Frontal cortex (tissue), 4 donors: Measurements from ENCODE around the gene TMEM98. TPM values are rescaled to one million over a fixed set of nuclear protein-coding genes. Genes with fewer than 3 reads are reported as not detected.
"Not testable (repeated sequence)": the region's sequence is repeated elsewhere in the genome, so short reads cannot be mapped to it uniquely, and the experiment has no call there.

Experiments used
- DNase-seq, 2 donors: peaks; one replicate each; pipeline ENCODE4 v3.0.0; 2012; ENCODE audit warnings: low spot score in 2 of 2
- FAIRE-seq: peaks from 2 replicates; lab custom pipeline; 2012; peaks lifted over from hg19 to GRCh38; lab: Jason Lieb, UNC
- total RNA-seq: library from RNA; depleted of rRNA; stranded (reverse); fragments of >200 nt; gene quantifications from one replicate; pipeline ENCODE4 v1.2.3, GENCODE V29; 2014
- donor health status: control.
- donor health status: control.
- donor health status: control.

Gene TMEM98
- total RNA-seq, 1 donor from 2014 or later, result 37.9 TPM

DNA sequence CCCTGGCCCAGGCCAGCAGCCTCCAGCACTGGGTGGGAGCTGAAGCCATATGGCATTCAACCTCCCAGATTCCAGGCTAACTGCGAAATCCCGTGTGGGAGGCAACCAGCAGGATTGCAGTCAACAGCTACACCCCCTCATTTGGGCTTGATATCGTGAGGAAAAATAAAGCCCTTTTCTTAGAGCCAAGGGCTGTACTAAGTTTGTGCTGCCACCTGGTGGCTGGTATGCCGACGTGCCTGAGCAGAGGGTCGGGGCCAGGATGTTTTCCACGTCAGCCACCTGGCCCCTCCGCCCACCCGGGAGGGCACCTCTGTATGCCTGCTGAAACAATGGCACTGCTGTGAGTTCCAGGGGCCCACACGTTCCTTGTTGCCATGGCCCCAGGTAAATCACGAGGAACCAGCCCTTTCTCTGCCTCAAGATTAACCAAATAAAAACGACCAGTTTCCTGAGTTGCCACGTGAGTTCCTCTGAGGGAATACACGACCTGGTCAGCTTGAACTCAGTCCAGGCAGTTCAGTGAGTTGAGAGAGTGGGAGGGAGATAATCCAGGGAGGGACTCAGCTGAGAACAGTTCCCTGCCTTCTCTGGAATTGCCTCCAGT is 9.0 kb downstream of the TMEM98 start:
- no peak for FAIRE-seq
- DNase-seq, result peak; percentile 43 to 55

DNA sequence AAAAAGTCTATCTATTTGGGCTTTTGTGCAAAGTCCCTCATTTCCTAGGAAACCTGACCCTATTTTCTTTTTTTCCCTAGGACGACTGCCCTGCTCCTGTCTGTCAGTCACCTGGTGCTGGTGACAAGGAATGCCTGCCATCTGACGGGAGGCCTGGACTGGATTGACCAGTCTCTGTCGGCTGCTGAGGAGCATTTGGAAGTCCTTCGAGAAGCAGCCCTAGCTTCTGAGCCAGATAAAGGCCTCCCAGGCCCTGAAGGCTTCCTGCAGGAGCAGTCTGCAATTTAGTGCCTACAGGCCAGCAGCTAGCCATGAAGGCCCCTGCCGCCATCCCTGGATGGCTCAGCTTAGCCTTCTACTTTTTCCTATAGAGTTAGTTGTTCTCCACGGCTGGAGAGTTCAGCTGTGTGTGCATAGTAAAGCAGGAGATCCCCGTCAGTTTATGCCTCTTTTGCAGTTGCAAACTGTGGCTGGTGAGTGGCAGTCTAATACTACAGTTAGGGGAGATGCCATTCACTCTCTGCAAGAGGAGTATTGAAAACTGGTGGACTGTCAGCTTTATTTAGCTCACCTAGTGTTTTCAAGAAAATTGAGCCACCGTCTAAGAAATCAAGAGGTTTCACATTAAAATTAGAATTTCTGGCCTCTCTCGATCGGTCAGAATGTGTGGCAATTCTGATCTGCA is 12.9 kb downstream of the TMEM98 start:
- DNase-seq (no peak), FAIRE-seq (no peak)

DNA sequence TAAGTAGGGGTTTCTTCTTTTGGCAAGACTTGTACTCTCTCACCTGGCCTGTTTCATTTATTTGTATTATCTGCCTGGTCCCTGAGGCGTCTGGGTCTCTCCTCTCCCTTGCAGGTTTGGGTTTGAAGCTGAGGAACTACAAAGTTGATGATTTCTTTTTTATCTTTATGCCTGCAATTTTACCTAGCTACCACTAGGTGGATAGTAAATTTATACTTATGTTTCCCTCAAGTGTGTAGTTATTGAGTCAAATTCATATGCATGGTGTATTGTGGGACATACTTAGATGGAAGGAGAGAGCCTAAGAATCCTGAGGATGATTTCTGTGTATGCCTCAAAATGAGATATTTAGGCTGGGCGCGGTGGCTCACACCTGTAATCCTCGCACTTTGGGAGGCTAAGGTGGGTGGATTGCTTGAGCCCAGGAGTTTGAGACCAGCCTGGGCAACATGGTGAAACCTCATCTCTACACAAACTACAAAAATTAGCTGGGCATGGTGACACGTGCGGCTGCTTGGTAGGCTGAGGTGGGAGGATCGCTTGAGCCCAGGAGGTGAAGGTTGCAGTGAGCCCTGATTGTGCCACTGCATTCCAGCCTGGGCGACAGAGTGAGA is 13.6 kb downstream of the TMEM98 start:
- no peak for DNase-seq
- FAIRE-seq, result no peak

DNA sequence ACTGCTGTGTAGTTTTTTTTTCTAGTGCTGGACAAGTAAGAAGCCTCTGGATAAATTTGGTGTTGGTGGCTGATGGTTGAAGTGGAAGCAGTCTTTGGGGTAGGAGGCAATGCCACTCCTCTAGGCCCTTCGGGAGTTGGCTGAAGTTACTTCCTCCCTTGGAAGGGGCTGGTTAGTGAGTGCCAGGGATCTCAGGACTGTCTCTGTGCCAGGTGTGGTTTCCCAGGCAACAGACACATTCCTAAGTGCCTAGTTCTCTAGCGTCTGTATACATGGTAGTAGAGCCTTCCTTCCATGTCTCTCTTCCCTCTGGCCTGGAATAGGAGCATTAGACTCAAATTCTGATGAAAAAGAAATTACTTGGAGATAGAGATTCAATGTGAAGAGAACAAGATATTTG is 15.3 kb downstream of the TMEM98 start:
- DNase-seq (no peak), FAIRE-seq (no peak)

DNA sequence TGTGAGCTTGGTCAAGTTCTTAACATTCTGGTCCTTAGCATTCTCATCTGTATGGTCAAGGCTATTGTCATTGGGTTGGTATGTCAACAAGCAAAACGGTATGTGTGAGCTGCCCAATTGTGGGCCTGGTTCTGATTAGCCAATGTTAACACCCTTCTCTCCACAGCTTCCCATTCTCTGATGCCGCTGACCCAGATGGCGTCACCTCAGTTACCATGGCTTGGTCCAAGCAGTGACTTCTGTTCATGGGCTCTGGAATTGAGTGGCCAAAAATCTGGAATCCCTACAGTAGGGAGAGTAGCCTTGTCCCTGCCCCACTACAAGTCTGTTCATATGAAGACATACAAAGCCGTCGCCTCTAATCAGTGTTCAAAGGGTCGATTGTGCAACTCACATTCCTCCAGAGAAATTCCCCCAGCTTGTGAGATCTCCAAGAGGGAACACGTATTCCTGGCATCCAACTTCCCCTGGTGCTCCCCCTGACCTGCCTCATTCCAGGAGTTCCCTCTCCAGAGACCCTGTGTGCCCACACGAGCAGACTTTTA is 15.8 kb downstream of the TMEM98 start:
- DNase-seq (no peak), FAIRE-seq (no peak)

DNA sequence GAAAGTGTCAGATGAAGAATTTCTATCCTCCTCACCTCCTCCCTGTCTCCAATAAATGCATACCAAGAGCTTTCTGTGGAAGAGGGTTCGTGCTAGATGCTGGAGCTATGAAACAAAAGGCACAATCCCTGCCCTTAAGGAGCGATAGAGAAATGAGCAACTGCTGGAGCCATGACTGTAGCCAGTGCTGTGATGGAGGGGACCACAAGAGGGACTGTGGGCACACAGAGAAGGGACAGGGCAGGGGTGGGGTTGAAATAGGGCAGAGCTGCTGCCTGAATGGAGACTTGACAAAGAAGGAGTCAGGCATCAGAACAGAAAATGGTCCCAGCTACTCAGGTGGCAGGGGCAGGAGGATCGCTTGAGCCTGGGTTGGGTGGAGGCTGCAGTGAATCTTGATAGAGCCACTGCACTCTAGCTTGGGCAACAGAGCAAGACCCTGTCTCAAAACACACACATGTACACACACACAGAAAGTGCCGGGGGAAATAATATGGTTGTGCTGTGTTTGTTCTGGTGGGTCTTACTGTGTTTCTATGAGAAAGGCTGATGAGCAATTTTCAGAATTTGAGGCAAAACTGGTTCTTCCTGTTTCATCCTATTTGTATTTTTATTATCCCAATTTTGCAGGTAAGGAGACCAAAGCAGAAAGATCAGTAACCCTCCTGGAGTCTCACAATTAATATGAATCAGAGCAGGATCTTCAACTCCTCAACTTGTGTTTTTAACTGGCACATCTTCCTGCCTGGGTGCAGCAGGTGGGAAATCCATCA is 16.5 kb downstream of the TMEM98 start:
- no peak for DNase-seq
- no peak for FAIRE-seq

DNA sequence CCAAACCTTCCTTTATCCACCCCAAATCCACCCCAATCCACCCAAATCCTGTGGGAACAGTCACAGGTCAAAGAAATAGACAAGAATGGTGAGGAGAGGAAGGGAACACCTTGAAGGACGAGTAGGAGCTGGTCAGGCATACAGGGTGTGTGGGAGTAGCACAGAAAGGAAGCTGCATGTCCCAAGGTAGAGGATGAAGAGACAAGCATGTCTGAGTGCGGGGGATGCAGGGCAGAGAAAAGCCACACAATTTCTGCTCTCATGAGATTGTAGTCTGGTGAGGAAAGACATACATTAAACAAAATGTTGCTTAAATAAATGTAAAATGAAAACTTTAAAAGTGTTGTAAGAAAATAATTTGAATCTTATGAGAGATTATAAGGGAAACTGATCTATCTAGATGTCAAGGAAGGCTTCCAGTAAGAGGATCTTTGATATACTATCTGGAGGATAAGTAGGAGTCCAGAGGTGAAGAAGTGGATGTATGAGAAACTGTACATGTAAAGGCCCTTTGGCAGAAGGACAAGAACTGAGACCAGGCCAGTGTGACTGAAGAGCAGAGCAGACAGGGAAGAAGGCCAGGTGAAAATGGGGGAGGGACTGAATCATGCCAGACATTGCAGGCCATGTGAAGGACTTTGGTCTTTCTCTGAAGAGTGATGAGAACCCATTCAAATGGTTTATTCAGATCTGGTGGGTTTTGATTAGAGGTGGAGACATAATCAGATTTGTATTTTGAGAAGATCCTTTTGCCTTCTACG is 18.6 kb downstream of the TMEM98 start:
- FAIRE-seq (no peak), DNase-seq (no peak)

DNA sequence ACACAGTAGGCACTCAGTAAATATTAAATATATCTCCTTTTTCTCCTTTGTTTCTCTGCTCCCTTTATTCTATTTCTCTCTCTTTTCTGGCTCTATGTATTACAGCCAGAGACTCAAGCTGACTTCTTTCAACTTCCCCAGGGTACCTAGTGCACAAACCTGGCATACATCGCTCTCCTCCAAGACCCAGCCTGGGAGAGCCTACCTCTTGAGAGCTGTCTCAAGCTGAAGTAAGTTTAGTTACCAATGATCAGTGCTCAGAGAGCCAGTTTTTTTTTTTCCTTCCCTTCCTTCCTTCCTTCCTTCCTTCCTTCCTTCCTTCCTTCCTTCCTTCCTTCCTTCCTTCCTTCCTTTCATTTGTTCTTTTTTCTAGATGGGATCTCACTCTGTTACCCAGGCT is 19.8 kb downstream of the TMEM98 start:
- FAIRE-seq (no peak), DNase-seq (no peak)

DNA sequence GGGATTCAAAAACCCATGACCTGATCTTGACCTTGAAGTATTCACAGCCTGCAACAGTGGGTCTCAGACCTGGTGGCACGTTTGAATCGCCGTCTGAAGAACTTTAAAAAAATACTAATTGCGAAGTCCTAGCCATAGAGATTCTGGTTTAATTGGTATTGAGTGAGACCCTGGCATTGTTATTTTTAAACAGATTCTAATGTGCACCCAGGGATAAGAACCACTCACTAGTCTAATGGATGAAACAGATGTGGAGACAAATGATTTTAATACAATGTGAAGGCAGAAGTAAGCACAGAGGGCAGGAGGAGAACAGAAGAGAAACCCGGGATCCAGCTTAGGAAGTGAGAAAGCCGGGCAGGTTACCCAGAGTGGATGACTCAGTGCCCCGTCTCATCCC is 21.2 kb downstream of the TMEM98 start:
- DNase-seq (no peak), FAIRE-seq (no peak)

DNA sequence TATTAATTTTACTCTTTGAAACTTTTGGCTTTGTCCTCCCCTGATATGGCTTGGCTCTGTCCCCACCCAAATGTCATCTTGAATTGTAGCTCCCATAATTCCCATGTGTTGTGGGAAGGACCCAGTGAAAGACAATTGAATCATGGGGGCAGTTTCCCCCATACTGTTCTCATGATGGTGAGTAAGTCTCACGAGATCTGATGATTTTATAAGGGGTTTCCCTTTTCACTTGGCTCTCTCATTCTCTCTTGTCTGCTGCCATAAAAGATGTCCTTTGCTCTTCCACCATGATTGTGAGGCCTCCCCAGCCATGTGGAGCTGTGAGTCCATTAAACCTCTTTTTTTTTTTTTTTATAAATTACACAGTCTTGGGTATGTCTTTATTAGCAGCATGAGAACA is 24.5 kb downstream of the TMEM98 start:
- not testable (repeated sequence) for DNase-seq, FAIRE-seq

DNA sequence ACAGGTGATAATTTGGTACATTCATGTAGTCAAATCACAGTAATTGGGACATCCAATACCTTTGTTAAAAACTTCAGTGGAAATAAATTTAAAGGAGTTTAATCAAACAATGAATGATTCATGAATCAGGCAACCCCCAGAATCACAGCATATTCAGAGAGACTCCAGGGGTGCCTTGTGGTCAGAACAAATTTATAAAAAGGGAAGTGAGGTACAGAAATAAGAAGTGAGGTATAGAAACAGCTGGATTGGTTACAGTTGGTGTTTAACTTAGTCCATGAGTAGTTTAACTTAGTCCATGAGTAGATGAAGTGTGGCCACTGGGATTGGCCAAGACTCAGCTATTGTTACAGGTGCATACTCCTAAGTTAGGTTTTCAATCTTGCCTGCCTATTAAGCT is 25.1 kb downstream of the TMEM98 start:
- FAIRE-seq, result no peak
- no peak for DNase-seq

DNA sequence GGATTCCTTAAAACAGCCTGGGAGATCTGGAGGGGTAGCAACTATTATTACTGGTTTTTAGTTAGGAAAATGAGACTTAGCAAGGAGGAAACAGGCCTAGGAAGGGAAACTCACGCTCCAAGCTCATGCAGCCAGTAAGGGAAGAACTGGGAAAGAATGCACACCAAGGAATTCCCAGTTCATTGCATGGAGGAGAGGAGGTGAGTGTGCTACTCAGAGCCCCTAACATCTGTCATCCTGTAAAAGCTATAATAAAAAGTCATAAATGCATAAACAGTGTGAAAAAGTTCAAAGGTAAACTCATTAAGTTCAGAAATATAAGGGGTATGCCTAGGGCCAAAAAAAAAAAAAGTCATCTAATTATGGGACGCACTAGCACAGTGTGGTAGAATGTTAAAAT is 25.9 kb downstream of the TMEM98 start:
- DNase-seq, result no peak
- FAIRE-seq, result no peak

DNA sequence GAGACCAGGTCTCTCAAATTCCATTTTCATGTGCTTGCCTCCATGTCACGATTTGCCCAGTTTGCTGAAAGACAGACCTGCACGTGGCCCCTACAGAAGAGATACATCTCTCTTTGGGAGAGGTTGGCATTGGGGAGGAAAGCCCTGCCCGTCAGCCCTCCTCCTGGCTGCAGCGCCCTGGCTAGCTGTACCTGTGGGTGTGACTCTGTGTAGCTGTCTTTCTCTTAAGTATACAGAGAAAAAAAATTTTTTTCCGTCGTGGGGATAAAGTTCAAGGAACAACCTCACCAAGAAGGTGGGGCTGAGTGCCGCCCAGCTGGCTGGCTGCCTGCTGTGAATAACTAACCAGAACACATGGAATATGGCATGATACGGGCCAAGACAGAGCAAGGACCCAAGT is 26.5 kb downstream of the TMEM98 start:
- no peak for DNase-seq
- FAIRE-seq, result no peak

DNA sequence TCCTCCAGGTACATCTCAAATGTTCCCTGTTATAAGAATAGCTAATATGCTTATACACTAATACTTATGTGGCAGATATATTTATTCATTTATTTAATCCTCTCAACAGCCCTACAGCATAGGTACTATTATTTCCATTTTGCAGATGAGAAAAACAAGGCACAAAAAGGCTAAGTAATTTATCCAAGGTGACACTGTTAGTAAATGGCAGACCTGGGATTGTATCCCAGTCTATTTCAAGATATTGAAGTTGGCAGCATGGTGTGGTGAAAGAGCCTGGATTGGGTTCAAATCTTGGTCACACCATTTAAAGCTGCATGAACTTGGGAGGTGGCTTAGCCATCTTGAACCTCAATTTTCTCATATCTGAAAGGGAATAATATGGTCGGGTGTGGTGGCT is 27.2 kb downstream of the TMEM98 start:
- FAIRE-seq (no peak), DNase-seq (no peak)

DNA sequence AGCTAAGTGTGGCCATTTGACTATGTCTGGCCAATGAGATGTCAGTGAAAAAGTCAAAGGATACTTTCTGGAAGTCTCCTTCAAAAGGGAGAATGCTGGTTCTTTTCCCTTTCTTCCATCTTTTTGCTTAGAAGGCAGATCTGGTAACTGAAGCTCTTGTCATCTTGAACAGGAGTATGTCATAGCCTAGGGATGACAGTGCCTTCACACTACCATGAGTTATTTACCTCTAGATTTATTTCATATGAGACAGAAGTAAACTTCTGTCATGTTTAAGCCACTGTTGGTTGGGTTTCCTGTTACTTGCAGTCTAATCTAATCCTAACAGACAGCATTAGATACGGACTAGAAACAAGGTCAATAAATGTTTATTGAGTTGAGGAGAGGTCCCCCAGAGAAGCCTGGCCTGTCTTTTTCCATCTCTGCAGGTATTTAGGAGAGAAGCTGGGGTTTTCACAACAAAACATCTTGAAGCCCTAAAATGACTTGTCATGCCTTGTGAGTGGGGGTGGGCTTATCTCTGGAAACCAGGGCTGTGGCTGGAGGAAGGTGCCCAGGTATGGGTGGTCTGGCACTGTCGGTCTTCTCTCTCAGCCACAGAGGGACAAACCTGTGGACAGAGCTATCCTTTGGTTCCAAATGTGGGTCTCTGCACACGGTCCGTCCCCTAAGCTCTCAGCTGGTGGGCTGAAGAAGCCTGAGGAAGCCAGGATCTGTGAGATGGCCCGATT is 28.5 kb downstream of the TMEM98 start:
- no peak for DNase-seq
- no peak for FAIRE-seq

DNA sequence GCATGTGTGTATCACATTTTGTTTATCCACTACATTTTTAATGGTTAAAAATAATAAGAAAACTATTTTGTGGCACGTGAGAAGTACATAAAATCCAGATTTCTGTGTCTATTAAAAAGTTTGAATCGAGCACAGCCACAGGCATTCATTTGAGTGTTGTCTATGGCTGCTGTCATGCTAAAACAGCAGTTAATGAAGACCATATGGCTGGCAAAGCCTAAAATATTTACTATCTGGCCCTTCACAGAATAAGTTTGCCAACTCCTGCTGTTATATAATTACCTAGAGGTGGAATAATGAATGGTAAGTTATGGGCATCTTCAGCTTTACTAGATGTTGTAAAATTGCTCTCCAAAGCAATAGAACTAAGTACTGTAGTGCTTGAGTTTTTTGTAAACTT is 30.5 kb downstream of the TMEM98 start:
- DNase-seq, result no peak
- no peak for FAIRE-seq

DNA sequence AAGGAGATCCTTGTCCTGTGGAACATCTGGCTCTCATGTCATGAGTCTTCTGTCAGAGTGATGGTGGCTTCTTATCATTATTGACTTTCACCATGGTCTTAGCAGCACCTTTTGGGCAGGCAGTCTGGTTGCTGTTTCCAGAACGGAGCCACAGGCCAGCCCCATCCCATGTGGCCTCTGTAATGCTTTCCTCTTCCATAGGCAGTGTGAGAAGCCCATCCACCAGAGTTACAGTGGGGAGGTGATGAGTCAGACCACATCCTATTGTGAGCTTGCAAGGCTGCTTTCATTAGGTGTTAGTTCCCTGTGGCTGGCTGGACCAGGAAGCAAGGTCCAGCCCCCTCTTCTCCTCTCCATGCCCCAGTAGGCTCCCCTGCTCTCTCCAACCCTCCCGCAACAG is 32.9 kb downstream of the TMEM98 start:
- DNase-seq (no peak), FAIRE-seq (no peak)

DNA sequence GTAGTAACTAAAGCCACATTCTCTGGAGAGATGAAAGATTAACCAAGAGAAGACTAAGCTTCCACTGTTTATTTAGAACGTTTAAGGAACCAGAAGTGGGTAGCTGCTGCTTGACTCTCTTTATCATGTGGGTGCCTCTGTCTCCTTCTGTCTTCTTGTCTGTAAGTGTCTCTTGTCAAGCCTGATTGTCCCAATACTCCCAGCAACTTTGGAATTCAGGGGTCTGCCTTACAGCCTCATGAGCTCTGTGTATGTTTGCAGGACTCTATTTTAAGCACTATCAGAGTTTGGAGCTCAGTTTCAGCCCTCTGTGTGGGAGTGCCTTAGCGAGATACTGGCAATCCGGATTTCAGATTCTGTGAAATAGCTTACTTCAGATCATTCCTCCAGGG is 34.4 kb downstream of the TMEM98 start:
- DNase-seq, result no peak
- FAIRE-seq, result no peak

DNA sequence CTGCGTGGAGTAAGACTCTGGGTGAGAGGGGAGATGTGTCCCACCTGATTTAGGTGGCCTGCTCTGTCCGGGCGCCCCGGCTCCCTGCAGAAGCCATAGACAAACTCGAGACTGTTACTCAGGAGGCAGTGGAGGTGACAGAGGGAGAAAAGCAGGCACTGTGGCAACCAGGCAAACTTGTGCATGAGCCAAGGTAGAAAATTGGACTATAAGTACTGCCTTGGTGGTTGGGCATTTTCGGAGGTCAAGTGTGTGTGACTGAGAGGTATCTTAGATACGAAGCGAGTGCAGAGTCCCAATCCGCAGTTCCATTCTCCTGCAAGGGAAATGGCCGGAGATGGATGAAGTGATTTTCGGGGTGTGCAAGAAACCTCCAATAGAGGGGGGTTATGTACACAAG is 36.6 kb downstream of the TMEM98 start:
- FAIRE-seq, result no peak

More for the DNA sequence above, 36.6 kb downstream of the TMEM98 start:
- no peak for DNase-seq
